22Rv1 (cell line): ENCODE results near the gene MET.

Experiments
- H3K27ac ChIP-seq: fragments of 450-650 bp; 2 replicates; pipeline ENCODE4 v1.5.1; 2017
- ZFX ChIP-seq: fragments of 450-650 bp; IDR thresholded peaks from 2 replicates; pipeline ENCODE4 v1.6.1; 2017; ENCODE audit warnings: antibody characterized with exemption, borderline replicate concordance
- TF ChIP-seq, protein P1 (sequence below): fragments of 450-650 bp; IDR thresholded peaks from 2 replicates; pipeline ENCODE4 v1.5.1; 2017; ENCODE audit warnings: mild to moderate bottlenecking

Gene MET

DNA sequence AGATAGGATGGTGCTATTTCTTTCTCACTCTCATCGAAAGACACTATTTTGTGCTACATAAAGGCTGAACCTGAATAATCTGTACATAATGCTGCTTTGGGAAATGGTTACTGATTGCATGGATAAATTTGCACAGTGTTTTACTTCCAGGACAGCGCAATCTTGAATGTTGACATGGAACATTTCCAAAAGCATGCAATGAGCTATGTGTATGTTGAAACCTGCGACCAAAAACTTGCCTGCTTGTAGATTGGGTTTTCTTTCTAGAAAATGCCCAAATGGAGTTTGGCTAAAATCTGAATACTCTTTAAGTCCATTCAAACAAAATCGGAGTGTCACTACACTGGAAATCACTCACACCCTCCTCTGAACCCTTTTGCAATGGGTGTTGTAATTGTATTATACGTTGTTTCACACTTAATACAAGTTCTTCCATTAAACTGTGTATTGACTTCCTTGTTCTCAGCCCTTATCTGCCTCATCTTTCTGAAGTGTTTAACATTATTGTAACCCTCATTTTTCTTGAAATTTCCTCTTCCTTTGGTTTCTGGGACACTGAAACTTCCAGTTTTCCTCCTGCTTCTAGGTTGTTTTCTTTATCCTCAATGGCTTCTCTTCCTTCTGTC lies 116.7 kb downstream of the MET start:
- no peak for TF ChIP-seq ZFX
- TF ChIP-seq, protein P1, sequence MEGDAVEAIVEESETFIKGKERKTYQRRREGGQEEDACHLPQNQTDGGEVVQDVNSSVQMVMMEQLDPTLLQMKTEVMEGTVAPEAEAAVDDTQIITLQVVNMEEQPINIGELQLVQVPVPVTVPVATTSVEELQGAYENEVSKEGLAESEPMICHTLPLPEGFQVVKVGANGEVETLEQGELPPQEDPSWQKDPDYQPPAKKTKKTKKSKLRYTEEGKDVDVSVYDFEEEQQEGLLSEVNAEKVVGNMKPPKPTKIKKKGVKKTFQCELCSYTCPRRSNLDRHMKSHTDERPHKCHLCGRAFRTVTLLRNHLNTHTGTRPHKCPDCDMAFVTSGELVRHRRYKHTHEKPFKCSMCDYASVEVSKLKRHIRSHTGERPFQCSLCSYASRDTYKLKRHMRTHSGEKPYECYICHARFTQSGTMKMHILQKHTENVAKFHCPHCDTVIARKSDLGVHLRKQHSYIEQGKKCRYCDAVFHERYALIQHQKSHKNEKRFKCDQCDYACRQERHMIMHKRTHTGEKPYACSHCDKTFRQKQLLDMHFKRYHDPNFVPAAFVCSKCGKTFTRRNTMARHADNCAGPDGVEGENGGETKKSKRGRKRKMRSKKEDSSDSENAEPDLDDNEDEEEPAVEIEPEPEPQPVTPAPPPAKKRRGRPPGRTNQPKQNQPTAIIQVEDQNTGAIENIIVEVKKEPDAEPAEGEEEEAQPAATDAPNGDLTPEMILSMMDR = no peak

DNA sequence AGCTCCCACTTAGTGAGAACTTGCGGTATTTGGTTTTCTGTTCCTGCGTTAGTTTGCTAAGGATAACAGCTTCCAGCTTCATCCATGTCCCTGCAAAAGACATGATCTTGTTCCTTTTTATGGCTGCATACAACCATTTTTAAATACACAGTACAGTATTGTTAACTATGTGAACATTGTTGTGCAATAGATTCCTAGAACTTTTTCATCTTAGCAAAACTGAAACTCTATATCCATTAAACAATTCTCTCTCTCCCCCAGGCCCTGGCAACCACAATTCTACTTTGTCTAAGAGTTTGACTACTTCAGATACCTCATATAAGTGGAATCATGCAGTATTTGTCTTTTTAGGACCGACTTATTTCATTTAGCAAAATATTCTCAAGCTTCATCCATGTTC lies 118.0 kb downstream of the MET start:
- H3K27ac ChIP-seq = no peak overlapping the region
- TF ChIP-seq, protein P1 = no peak
- TF ChIP-seq ZFX = no peak

More for the DNA sequence above, 116.7 kb downstream of the MET start:
- peak overlapping the region; percentile 20 for H3K27ac ChIP-seq

GRCh38 chr7:116792813-116793212 lies 120.8 kb downstream of the MET start:
- TF ChIP-seq, protein P1 = no peak
- TF ChIP-seq ZFX = no peak
- H3K27ac ChIP-seq = no peak overlapping the region

- TF ChIP-seq ZFX = no peak
- TF ChIP-seq, protein P1 = no peak
Measured at GRCh38 chr7:116793795-116794340, 121.9 kb downstream of the MET start.

GRCh38 chr7:116796471-116796870 lies 124.5 kb downstream of the MET start:
- TF ChIP-seq, protein P1 = no peak
- TF ChIP-seq ZFX = no peak
- H3K27ac ChIP-seq = no peak overlapping the region

More at GRCh38 chr7:116793795-116794340, 121.9 kb downstream of the MET start:
- no peak overlapping the region for H3K27ac ChIP-seq

DNA sequence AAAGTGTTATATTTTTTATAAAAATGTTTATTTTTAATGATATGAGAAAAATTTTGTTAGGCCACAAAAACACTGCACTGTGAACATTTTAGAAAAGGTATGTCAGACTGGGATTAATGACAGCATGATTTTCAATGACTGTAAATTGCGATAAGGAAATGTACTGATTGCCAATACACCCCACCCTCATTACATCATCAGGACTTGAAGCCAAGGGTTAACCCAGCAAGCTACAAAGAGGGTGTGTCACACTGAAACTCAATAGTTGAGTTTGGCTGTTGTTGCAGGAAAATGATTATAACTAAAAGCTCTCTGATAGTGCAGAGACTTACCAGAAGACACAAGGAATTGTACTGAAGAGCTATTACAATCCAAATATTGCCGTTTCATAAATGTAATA lies 125.6 kb downstream of the MET start:
- no peak overlapping the region for H3K27ac ChIP-seq
- TF ChIP-seq ZFX = no peak
- TF ChIP-seq, protein P1 = no peak

DNA sequence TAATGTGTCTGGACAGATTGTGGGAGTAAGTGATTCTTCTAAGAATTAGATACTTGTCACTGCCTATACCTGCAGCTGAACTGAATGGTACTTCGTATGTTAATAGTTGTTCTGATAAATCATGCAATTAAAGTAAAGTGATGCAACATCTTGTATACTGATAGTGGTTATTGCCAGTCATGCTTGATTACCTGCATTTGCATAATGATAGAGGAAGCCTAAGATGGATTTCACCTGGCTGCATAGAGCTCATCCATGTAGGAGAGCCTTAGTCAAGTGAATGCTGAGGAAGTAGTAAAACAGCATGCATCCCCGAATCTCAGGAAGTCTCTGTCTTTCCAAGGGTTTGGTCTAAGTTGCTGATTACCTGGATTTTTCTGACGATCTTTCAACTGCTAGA lies 126.2 kb downstream of the MET start:
- TF ChIP-seq, protein P1 = no peak
- no peak overlapping the region for H3K27ac ChIP-seq
